GM19035 (cell line): Measurements from ENCODE around the gene LRBA.
"Not testable (repeated sequence)": the region's sequence is repeated elsewhere in the genome, so short reads cannot be mapped to it uniquely, and the experiment has no call there.

Experiments used
- ATAC-seq: cut with Tn5 transposase; IDR thresholded peaks from one replicate; pipeline ENCODE4 v1.9.1; 2021; ENCODE audit not compliant: unreplicated experiment

LRBA gene

DNA sequence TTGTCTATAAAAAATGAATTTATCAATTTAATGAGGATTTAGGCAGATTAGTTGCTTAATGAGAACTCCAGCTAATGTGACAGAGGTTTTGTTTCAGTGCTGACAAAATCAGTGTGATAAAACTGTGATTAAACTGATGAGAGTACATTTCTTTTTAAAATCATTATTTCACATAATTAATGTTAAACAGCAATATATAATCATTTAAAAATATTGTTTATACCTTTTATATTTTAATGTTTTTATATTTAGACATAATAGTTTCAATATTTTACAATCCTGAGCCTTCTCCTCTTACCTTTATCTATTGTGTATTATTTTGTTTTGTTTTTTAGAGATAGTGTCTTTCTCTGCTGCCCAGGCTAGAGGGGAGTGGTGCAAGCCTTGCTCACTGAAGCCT is 480.3 kb downstream of the LRBA start:
- no peak for ATAC-seq

DNA sequence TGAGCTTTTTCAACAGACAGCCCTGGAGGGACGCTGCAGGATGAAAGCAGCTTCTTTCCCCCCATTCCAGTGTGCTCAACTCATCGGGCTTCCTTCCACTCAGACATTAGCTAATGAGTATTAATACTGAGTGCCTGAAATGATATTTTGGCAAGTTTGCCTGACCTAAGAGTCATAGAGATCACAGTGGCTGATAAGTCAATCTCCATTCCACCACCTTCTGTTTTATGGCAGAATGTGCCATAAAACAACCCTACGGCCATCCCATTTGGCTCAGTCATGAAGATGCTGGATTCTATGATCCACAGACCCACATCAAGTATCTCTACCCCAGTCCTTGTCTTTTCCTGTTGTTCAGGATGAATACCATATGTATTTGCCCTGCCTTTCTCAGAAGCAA is 481.4 kb downstream of the LRBA start:
- ATAC-seq: no peak

DNA sequence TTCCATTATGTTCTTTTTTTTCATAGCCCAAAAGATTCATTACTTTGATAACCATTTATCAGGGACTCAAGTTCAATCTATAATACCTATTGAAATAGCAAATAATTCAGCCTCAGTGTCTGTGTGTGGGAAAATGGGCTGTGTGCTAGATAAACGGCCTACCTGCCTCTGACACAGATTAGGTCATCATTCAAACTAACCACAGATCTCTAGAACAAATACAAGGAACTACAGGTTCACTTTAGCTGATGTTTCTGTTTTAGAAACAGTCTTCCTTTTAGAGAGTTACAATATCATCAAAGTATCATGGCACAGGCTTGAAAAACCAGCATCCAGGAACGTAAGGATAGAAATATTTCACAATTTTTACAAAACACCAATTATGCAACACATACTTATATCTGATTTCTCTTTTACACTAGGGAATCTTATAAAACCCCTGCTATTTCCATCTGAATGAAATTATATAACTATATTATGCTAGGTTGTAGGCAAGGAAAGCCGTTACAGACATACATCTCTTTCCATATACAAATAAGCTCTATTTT is 489.7 kb downstream of the LRBA start:
- no peak for ATAC-seq

DNA sequence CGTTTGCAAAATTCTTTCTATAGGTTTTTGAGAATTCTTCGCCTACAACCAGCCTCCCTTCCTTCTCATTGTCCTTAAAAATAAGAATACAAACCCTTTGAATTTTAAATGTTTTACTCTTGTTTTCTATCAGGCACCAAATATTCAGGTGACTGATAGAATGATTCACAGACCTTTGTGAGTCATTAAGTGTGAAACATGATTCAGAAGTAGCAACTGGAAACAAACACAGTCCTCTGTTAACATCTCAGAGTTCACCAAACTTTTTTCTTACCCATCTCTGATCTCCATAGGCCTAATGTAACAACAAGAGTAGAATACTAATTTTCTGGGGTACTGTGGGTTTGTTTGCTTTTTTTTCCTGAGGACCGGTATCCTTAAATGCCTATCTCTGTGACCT is 496.5 kb downstream of the LRBA start:
- no peak for ATAC-seq

DNA sequence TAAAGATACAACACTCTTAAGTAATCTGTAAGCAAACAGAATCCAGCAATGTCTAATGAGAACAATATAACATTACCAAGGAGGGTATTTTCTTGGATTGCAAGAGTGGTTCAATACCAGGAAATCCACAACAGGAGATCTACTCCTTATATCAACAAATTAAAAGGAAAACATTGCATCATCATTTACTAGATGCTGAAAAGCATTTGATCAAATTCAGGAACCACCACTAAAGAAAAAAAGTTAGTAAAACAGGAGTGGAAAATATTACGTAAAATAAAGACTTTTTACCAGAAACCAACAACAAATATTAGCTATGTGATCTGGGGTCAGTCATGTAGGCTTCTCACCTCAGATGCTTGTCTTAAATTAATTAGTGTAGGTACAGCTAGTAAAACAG is 499.9 kb downstream of the LRBA start:
- ATAC-seq: no peak

DNA sequence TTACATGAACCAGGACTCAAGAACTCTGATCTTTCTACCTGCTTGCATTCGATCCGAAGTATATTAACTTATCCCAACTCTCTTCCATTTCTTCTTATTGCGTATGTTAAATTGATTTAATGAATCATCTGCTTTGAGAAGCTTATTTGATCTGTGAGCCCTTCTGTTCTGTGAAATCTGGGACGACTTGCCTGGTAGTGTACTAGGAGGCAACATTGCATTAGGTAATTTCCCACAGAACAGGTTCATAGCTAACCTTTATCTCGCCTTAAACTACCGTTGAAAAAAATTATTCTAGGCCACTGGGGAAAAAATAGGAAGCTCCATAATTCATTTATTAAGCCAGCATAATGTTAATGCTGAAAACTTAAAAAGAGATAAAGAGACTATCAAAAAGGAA is 500.4 kb downstream of the LRBA start:
- no peak for ATAC-seq

DNA sequence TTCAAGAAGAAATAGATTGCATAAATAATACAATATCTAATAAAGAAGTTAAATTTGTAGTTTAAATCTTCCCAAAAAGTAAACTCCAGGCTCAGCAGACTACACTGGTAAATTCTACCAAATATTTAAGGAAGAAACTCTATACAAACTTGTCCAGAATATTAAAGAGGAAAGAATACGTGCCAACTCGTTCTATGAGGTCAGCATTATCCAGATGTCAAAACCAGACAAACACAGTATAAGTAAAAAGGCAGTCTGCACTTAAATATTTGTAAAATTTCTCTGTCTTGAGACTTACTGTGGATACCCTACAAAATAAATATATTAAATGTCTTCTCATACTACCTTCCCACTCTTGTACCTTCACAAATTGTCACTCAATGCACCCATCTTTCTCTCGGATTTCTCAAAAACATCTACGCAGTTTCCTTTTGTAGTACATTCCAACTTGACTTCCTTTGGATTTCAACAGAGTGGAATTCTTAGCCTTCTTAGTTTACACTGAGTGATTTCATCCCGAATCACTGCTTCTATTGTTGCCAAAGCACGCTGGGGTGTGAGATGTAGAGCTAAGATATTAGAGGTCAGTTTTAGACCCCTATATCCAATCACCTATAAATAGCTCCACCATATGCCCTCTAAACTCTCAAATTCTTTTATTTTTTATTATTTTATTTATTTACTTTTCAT is 504.8 kb downstream of the LRBA start:
- no peak for ATAC-seq

DNA sequence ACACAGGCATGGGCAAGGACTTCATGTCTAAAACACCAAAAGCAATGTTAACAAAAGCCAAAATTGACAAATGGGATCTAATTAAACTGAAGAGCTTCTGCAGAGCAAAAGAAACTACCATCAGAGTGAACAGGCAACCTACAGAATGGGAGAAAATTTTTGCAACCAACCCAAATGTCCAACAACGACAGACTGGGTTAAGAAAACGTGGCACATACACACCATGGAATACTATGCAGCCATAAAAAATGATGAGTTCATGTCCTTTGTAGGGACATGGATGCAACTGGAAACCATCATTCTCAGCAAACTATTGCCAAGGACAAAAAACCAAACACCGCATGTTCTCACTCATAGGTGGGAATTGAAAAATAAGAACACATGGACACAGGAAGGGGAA is 507.4 kb downstream of the LRBA start:
- ATAC-seq: not testable (repeated sequence)

DNA sequence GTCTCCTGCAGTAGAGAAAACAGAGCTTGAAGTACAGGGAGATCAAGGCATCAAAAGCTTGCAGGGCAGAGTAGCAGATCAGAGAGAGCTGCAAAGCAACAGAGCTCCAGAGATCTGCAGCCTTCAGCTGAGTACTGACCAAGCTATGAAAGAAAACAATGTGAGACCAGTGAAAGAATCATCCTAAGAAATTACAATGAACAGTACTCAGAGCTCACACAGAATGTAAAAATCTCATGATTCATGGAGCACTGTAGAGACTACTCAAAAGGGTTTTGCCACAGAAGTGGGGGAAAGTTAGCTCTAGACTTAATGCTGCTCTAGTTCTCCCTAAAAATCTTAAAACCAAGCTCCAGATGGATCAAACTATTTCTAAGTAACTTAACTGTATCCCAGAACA is 513.1 kb downstream of the LRBA start:
- no peak for ATAC-seq

DNA sequence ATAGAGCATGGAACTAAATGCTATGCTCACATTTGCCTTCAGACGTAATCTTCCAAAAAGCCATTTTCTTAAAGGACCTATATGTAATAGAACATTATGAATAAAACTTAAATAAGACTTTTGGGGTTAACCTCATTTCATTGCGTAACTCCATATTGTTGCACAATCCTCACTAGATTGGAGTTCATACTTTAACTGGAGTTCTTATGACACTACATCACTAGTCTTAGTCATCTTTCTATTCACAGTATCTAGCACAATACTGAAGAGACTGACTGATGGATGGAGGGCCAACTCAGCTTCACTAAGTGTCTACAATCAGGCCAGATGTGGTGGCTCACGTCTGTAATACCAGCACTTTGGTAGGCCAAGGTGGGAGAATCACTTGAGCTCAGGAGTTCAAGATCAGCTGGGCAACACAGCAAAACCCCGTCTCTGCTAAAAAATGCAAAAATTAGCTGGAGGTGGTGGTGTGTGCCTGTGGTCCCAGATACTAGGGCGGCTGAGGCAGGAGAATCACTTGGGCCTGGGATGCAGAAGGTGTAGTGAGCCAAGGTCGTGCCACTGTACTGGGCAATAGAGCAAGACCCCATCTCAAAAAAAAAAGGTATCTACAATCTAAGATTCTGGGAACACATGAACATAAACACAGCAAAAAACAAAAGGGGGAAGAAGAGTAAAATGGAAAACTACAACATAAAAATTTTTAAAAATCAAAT is 513.9 kb downstream of the LRBA start:
- ATAC-seq: no peak

DNA sequence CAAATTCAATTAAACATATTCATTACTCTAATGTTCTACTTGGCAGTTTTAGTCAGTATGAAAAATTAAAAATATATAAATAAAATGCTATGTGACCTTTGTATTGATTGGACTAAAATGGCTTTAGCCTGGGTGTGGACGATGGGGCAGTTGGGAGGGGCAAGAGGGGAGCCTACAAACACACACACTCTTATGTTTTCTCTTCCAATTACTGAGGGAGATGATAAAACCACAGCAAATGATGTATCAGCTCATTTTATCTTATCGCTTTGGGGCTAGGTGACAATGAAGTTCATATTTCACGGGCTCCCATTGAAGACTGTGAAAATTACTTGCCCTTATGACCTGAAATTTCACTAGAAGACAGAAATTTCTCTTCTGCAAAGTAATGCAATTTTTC is 517.5 kb downstream of the LRBA start:
- ATAC-seq: no peak

DNA sequence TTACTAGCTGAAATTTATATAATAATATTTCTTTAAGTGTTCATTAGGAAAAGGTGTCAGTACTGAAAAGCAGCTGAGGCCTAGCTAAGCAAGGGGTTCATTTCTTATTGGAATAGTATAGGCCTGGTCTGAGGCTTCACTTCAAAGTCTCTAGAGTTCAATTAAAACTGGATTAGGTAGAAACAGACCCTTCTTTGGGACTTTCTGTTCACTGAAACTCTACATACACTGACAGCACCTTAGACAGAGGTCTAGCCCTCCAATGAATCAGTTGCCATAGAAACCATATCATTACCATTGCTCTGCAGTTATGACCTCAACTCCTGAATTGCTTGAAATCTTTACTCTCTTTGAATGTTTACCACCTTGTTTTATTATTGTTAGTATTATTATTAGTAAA is 519.5 kb downstream of the LRBA start:
- ATAC-seq: no peak

DNA sequence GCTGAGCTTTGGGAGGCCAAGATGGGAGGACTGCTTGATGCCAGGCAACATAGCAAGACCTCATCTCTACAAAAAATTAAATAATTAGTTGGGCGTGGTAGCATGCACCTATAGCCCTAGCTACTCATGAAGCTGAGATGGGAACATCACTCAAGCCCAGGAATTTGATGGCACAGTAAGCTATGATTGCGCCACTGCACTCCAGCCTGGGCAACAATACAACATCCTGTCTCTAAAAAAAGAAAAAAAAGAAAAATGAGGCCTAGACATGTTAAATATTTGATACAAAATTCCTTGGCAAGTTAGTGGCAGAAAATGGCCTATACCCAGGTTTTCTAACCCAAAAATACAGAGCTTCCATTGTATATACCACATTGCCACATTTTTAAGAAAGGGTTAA is 521.2 kb downstream of the LRBA start:
- ATAC-seq: no peak

DNA sequence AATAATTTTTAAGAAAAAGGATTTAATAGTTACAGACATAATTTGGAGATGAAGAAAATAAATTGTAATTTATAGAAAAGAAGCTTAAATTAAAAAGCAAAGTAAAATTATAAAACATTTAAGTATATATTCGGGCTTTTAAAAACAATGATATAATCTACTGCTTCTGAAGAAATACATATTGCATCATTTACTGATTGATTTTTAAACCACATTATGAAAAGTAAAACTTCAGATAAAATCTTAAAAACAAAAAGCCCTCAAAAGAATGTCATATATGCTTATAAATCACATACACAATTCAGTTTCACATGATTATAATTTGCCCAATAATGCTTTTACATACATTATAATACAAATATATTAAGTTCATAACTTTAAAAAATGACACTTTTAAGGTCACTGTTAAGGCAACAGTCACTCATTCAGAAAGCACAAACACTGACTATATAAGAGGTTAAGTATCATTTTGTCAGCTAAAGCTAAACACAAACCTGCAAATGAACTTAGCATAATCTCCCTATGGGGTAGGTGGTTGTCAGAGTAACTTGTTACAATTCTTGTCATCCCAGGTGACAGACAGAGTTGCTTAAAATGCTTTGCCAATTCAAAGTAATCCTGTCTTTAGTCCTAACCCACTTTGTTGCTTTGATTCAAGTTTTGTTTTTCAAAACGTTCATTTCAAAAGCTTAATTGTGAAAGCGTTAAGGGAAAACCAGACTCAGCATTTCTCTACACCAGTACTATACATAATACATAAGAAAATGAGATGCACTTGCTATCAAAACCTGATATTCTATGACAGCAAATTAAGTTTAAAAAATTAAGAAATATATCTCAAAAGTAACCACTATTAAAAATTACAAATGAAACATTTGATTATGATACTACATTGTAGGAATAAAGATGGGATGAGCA is 523.7 kb downstream of the LRBA start:
- ATAC-seq: no peak

DNA sequence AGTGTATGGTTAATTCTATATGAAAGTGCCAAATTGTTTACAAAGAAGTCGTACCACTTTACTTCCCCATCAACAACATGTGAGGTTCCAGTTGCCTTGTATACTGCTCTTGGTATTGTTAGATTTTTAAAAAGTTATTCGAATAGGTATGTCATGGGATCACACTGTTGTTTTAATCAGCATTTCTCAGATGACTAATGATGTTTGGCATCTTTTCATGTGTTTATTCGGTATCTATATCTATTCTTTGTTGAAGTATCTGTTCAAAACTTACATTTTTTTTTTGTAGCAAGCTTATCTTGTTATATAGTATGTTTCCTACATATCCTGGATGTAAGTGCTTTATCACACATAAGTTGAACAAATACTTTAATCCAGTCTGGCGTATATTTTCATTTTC is 532.5 kb downstream of the LRBA start:
- ATAC-seq: no peak

DNA sequence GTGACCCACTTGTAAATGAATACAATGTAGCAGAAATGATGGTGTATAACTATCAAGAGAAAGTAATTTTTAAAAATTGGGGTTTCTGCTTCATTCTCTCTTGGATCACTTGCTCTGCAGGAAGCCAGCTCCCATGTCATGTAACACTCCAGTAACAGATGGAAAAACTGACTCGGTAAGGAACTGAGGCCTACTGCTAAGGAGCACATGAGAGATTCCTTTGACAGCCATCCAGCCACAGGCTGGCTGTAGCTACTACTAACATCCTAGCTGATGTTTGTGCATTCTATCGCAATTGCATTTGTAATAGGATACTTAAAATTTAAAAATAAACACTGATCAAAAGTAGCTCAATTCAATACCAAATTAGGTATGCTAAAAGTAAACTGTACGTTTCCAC is 535.4 kb downstream of the LRBA start:
- ATAC-seq: no peak

DNA sequence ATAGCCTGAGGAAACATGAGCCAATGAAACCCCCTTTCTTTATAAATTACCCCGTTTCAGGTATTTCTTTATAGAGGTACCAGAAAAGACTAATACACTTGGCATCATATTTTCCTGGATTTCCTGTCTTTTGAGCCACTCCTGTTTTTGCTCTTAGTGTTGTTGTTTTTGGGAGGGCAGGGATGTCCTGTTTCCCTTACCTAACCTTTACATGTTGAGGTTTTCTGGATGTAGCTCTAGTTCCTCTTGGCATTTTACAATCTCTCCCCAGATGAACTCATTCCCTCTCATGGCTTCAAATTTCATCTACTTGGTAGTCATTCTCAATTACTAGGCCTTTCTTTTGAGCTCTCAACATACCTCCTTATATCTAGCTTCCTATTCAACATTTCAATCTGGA is 537.2 kb downstream of the LRBA start:
- ATAC-seq: no peak

DNA sequence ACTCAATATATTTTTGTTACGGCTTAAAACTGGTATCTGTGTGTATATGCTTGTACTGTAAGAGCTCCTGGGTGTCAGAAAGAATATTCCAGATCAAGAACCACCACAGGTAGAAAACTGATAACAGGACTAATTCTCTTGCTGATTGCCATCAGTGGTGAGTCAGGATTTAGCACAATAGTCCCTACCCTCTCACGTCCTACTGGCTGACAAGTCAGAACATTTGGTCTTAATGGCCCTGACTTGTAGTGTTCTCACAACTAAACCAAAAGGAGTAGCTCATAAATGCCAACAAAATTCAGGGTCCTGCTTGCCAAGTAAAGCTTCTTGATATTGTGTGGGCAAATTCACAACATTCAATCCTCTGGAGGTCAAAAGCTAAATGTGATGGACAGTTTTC is 538.3 kb downstream of the LRBA start:
- no peak for ATAC-seq

DNA sequence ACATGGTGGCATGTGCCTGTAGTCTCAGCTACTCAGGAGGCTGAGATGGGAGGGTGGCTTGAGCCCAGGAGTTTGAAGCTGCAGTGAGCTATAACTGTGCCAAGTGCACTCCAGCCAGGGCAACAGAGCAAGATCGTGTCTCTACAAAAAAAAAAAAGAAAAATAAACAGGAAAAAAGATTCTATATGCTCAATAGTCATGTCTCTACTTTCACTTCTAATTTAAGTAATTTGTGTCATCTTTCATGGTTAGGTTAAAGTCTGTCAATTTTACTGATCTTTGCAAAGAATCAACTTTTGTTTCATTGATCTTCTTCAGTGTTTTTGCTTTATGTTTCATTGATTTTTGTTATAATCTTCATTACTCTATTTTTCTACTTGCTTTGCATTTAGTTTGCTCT is 539.3 kb downstream of the LRBA start:
- no peak for ATAC-seq

DNA sequence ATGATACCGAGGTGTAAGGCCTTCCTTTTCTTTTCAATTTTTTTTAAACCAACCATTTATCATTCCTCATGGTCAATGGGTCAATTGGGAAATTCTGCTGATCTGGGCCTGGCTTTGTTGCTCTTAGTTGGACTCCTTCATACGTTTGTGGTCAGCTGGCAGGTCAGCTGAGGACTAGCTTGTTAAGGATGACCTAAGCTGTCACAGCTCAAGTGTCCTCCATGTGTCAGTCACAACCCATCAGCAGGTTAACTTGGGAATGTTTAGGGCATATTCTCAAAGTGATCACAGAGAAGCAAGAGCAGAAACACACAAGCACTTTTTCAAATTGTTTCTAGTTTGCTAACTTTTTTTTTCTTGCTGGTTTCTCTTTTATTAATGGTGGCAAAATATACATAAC is 550.6 kb downstream of the LRBA start:
- no peak for ATAC-seq

DNA sequence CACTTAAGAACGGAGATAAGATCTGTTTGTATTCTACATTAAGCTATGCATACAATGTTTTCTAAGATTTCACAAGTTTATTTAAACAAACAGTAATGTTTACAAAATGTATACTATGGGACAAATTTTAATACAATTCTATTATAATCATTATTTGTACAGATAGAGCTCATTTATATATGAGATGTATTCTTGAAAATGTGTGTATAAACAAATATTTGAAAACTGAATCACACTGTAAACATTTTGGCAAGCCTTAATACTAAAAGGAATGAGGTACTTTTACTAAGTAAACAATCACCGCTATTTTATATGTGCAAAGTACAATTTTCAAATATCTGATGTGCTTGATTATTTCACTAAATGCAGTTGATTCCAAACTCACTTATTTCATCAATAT is 552.3 kb downstream of the LRBA start:
- no peak for ATAC-seq

DNA sequence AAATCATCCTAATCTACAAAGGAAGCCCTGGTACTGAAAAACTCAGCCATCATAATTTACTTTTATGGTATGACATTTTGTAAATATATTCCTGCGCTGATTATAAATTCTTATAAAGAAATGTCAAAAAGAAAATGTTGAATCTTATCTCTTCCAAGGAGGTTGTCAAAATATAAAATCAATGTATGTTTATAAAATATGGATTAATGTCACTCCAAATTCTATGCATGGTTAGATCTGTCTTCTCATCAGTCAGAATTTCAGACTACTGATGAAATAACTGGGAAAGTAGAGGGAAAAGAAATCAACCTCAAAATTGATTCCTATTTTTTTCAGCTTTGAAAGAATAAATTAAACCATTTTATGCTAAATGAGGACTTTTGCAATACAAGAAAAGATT is 553.1 kb downstream of the LRBA start:
- ATAC-seq: no peak
